Endothelial cell of umbilical vein (primary cell): ENCODE measurements around the gene P2RX1. TPM values are rescaled to one million over a fixed set of nuclear protein-coding genes. Genes with fewer than 3 reads are reported as not detected.

Source experiments
- BruUV-seq: library from RNA; stranded (reverse); fragments of 400-500 nt; replicated peaks from 2 replicates; lab custom pipeline; 2021; lab: Mats Ljungman, UMichigan
- CTCF ChIA-PET: fragments of 300-600, 350-600 bp; sonication (Branson Sonifier 250); formaldehyde crosslinking; loops from one replicate; lab custom pipeline; 2021; ENCODE audit warnings: antibody characterized with exemption, inconsistent platforms; lab: Charles Lee
- POLR2A ChIA-PET: fragments of 300-600, 350-600 bp; sonication (Branson Sonifier 250); formaldehyde crosslinking; loops from one replicate; lab custom pipeline; 2021; ENCODE audit warnings: antibody characterized with exemption, inconsistent platforms; lab: Charles Lee
- DNase-seq: peaks from one replicate; pipeline ENCODE4 v3.0.0-alpha.2; 2011; ENCODE audit warnings: low read depth, low spot score
- FAIRE-seq: peaks from 2 replicates; lab custom pipeline; 2011; peaks lifted over from hg19 to GRCh38; lab: Jason Lieb, UNC
- H2AFZ ChIP-seq: 2 replicates; pipeline ENCODE4 v1.6.0; 2012; ENCODE audit warnings: low read depth, low read length, control low read depth, inconsistent platforms
- H3K27ac ChIP-seq: 2 replicates; pipeline ENCODE4 v1.5.1; 2011; ENCODE audit warnings: low read depth, mild to moderate bottlenecking, control low read depth, low read length, moderate library complexity; ENCODE audit not compliant: insufficient read depth
- H3K27me3 ChIP-seq, 2 experiments: 2 replicates each; pipeline versions ENCODE4 v1.6.0 to v1.6.1; 2011; ENCODE audit warnings: low read length in 2 of 2, mixed read lengths in 1 of 2; ENCODE audit not compliant: control insufficient read depth in 2 of 2, insufficient read depth in 2 of 2
- H3K36me3 ChIP-seq, 2 experiments: 2 replicates in 1 of 2; 3 replicates in 1 of 2; pipeline ENCODE4 v1.5.1; 2011; ENCODE audit warnings: low read length in 2 of 2, mild to moderate bottlenecking in 1 of 2, moderate library complexity in 1 of 2; ENCODE audit not compliant: control insufficient read depth in 2 of 2, insufficient read depth in 2 of 2; ENCODE audit errors: extremely low read depth in 1 of 2
- H3K4me1 ChIP-seq: 3 replicates; pipeline ENCODE4 v1.5.1; 2011; ENCODE audit warnings: mild to moderate bottlenecking, low read length; ENCODE audit not compliant: control insufficient read depth, insufficient read depth; ENCODE audit errors: extremely low read depth
- H3K4me2 ChIP-seq: 2 replicates; pipeline ENCODE4 v1.6.1; 2011; ENCODE audit warnings: low read length, control low read depth, mixed read lengths; ENCODE audit not compliant: insufficient read depth
- H3K4me3 ChIP-seq, 3 experiments: fragments of 200-600 bp in 1 of 3; sonication (generic), shearing (Covaris generic) in 1 of 3; replicated peaks in 1 of 3; 2 replicates each; pipeline ENCODE4 v1.5.1; 2011 to 2016; ENCODE audit warnings: control low read depth in 3 of 3, low read length in 3 of 3, mild to moderate bottlenecking in 2 of 3, inconsistent platforms in 1 of 3, low read depth in 1 of 3, moderate library complexity in 1 of 3; ENCODE audit not compliant: insufficient read depth in 1 of 3
- H3K79me2 ChIP-seq: 2 replicates; pipeline ENCODE4 v1.6.0; 2012; ENCODE audit warnings: low read length, inconsistent platforms; ENCODE audit not compliant: control insufficient read depth, insufficient read depth
- H3K9ac ChIP-seq: replicated peaks from 2 replicates; pipeline ENCODE3; 2011; ENCODE audit warnings: low read length, control low read depth; ENCODE audit not compliant: insufficient read depth; ENCODE audit errors: extremely low read depth
- H3K9me1 ChIP-seq: replicated peaks from 3 replicates; pipeline ENCODE4 v1.6.0; 2011; ENCODE audit warnings: mild to moderate bottlenecking, low read length; ENCODE audit not compliant: control insufficient read depth, insufficient read depth; ENCODE audit errors: extremely low read depth
- H3K9me3 ChIP-seq: replicated peaks from 2 replicates; pipeline ENCODE4 v1.5.1; 2012; ENCODE audit warnings: low read length, inconsistent platforms; ENCODE audit not compliant: control insufficient read depth, insufficient read depth
- H4K20me1 ChIP-seq: replicated peaks from 2 replicates; pipeline ENCODE3; 2011; ENCODE audit warnings: mild to moderate bottlenecking, low read length; ENCODE audit not compliant: control insufficient read depth, insufficient read depth; ENCODE audit errors: extremely low read depth
- EZH2 ChIP-seq: IDR thresholded peaks from 2 replicates; pipeline ENCODE4 v1.6.1; 2012; ENCODE audit warnings: borderline replicate concordance, low read depth, mild to moderate bottlenecking, moderate library complexity, low read length, inconsistent platforms; ENCODE audit not compliant: severe bottlenecking
- FOS ChIP-seq: IDR thresholded peaks from 2 replicates; pipeline ENCODE4 v1.6.1; 2011; ENCODE audit warnings: mild to moderate bottlenecking, low read length, moderate library complexity, borderline replicate concordance; ENCODE audit not compliant: insufficient read depth
- GATA2 ChIP-seq: IDR thresholded peaks from 2 replicates; pipeline ENCODE4 v1.7.0; 2011; ENCODE audit warnings: low read depth, mild to moderate bottlenecking, moderate library complexity, mixed read lengths, low read length; ENCODE audit not compliant: insufficient read length, insufficient read depth
- JUN ChIP-seq: IDR thresholded peaks from 2 replicates; pipeline ENCODE4 v1.6.1; 2011; ENCODE audit warnings: borderline replicate concordance, low read depth; ENCODE audit not compliant: insufficient read length, insufficient read depth
- MAX ChIP-seq: IDR thresholded peaks from 2 replicates; pipeline ENCODE4 v1.6.1; 2011; ENCODE audit not compliant: insufficient read depth, insufficient read length
- MYC ChIP-seq: IDR thresholded peaks from one replicate; pipeline ENCODE4 v1.6.1; 2011; ENCODE audit warnings: mild to moderate bottlenecking, low read depth, low read length
- POLR2A ChIP-seq: IDR thresholded peaks from 2 replicates; pipeline ENCODE4 v1.6.1; 2012; ENCODE audit warnings: low read depth, mild to moderate bottlenecking, control low read depth, low read length
- POLR2AphosphoS5 ChIP-seq: IDR thresholded peaks from 2 replicates; pipeline ENCODE4 v1.6.1; 2012; ENCODE audit warnings: low read depth, mild to moderate bottlenecking, control low read depth, low read length, moderate library complexity; ENCODE audit not compliant: insufficient read depth
- dilution Hi-C: fragments of 300-500 bp; cut with MboI; formaldehyde crosslinking; loops from one replicate; pipeline ENCODE4 v1.15.0; 2019; ENCODE audit warnings: low sequenced_read_pairs; ENCODE audit not compliant: extremely low pct_ligation_motif_present
- intact Hi-C: fragments of 100-400 bp; cut with micrococcal nuclease; formaldehyde crosslinking; loops from one replicate; pipeline ENCODE4 v1.10.0; 2022
- polyA plus RNA-seq, 4 experiments: library from polyadenylated mRNA; depleted of rRNA in 3 of 4; stranded (reverse) in 3 of 4; unstranded in 1 of 4; fragments of >200 nt; gene quantifications; 2 replicates each; pipeline versions ENCODE4 v1.2.1 to v1.2.3, GENCODE V29; 2011 to 2012; ENCODE audit warnings: missing spikeins in 1 of 4
- total RNA-seq: library from RNA; stranded (reverse); gene quantifications from 2 replicates; pipeline ENCODE4 v1.2.3, GENCODE V29; 2021
- TF ChIP-seq, protein P1 (sequence below), 2 donors: IDR thresholded peaks; 1 replicate in 1 of 2; 2 replicates in 1 of 2; pipeline ENCODE4 v1.5.1; 2011; ENCODE audit warnings: low read length in 2 of 2, mild to moderate bottlenecking in 2 of 2, moderate library complexity in 2 of 2, control low read depth in 1 of 2, inconsistent platforms in 1 of 2, low read depth in 1 of 2; ENCODE audit not compliant: insufficient read depth in 1 of 2; ENCODE audit errors: extremely low read depth in 1 of 2

P2RX1 gene
- total and polyA plus RNA-seq, 2 donors (not counting 3 experiments of a cell fraction or from before 2014, with no cell fraction given) = not detected

GRCh38 chr17:3944485-3945388 is 28.5 kb upstream of the P2RX1 start:
- Histone ChIP-seq H3K9ac (peak overlapping the region; percentile 12), H3K4me2 (peak overlapping the region; percentile 59), H4K20me1 (no peaks in the 10 kb centered on the region), H3K27ac (no peak overlapping the region), H3K27me3 (no peaks in the 10 kb centered on the region), H3K4me3 (peak overlapping the region in 2 of 3 experiments; percentile 36 to 40), H3K36me3 (no peaks in the 10 kb centered on the region), H3K4me1 (peaks cover 3% of the 10 kb centered on the region), H3K9me3 (no peaks in the 10 kb centered on the region), H3K9me1 (no peaks in the 10 kb centered on the region), H2AFZ (peak overlapping the region; percentile 86), H3K79me2 (no peaks in the 10 kb centered on the region)
- no TSS peak for BruUV-seq
- intact Hi-C loops (loop anchor here (1.0 to 2.0 kb wide), 2 partner anchors 9 to 40 kb away; no protein-coding TSS in a partner anchor), dilution Hi-C loops (no loop called here)
- ChIA-PET CTCF (interaction anchor here (1.1 kb wide), 1 partner anchor 20 kb away, joined by 3 read pairs; no protein-coding TSS in a partner anchor), POLR2A (no interaction called here)
- FAIRE-seq (peak; percentile 83), DNase-seq (peak; percentile 63)
- TF ChIP-seq FOS (no peak), EZH2 (no peak), POLR2A (no peak), GATA2 (no peak), MYC (no peak), JUN (no peak), MAX (no peak), POLR2AphosphoS5 (no peak)
- TF ChIP-seq, protein P1, sequence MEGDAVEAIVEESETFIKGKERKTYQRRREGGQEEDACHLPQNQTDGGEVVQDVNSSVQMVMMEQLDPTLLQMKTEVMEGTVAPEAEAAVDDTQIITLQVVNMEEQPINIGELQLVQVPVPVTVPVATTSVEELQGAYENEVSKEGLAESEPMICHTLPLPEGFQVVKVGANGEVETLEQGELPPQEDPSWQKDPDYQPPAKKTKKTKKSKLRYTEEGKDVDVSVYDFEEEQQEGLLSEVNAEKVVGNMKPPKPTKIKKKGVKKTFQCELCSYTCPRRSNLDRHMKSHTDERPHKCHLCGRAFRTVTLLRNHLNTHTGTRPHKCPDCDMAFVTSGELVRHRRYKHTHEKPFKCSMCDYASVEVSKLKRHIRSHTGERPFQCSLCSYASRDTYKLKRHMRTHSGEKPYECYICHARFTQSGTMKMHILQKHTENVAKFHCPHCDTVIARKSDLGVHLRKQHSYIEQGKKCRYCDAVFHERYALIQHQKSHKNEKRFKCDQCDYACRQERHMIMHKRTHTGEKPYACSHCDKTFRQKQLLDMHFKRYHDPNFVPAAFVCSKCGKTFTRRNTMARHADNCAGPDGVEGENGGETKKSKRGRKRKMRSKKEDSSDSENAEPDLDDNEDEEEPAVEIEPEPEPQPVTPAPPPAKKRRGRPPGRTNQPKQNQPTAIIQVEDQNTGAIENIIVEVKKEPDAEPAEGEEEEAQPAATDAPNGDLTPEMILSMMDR (IDR thresholded peaks at IDR 0.05; ENCODE audit: extremely low read depth in 1 of 2, insufficient read depth in 1 of 2, low read depth in 1 of 2, low read length in 2 of 2) = no peak
